NB4 (cell line): ENCODE measurements around the gene PDE7B.

Source experiments
- CTCF ChIP-seq: IDR thresholded peaks from one replicate; pipeline ENCODE4 v1.5.1; 2012; ENCODE audit warnings: low read depth, low read length
- MAX ChIP-seq: IDR thresholded peaks from 2 replicates; pipeline ENCODE4 v1.6.1; 2011; ENCODE audit warnings: low read depth, low read length

- TF ChIP-seq CTCF (no peak), MAX (no peak)
Observed at GRCh38 chr6:136236466-136237293, 385.2 kb downstream of the PDE7B start.
